Left kidney (tissue), 2 donors: ENCODE results near the gene APBA3. TPM values are rescaled to one million over a fixed set of nuclear protein-coding genes. Genes with fewer than 3 reads are reported as not detected.
A peak's percentile ranks its signal among the peaks of the same experiment; 100 is the strongest.
"Not testable (repeated sequence)": the region's sequence is repeated elsewhere in the genome, so short reads cannot be mapped to it uniquely, and the experiment has no call there.

ENCODE experiments used
- DNase-seq: peaks from one replicate; pipeline ENCODE4 v3.0.0-alpha.2; 2013
- polyA plus RNA-seq: library from polyadenylated mRNA; unstranded; fragments of 120-200 nt; gene quantifications from one replicate; pipeline ENCODE4 v1.2.1, GENCODE V29; 2013; ENCODE audit not compliant: insufficient read length

Gene APBA3
- polyA plus RNA-seq, 1 donor = 16.9 TPM

DNA sequence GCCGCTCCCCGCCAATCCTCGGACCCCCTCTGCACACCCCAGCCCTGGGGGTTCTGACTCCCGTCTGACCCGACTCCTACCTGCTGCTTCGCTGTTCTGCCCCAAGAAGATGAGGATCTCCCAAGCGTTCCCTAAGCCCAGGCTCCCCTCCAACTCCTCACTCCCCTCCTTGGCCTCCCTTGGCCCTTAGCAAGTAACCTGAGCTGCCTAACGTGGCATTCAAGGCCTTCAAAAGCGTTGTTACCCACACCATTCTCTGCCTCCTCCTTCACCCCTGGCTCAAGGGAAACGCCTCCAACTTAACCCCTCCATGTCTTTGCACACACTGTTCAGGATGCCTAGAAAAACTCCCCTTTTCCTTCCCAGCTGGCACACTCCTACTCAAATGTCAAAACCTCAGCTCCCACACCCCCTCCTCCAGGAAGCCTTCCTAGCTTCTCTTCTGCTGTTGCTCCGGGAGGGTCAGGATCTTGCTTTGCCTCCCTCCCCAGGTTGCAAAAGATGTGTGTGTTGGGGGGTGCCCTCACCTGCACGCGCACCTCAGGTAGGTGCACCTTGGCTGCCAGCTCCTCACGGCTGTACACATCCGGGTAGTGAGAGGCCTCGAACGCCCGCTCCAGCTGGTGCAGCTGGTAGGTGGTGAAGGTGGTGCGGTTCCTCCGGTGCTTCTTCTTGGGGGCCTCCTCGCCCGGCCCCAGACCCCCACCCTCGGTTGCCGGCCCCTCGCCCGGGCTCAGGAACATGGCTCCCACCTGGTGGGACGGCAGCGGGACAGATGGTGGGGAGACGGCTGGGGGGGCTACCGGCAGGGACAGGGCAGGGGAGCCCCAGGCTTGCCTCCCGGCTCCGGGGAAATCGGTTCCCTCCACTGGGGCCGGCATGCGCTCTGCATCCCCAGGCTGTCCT, 9.8 kb upstream of the APBA3 start:
- no peak for DNase-seq

- no peak for DNase-seq
Observed at GRCh38 chr19:3770136-3770999, 8.9 kb upstream of the APBA3 start.

GRCh38 chr19:3769494-3769893, 8.0 kb upstream of the APBA3 start:
- DNase-seq = no peak

- DNase-seq = no peak
Observed at GRCh38 chr19:3768748-3769099, 7.2 kb upstream of the APBA3 start.

DNA sequence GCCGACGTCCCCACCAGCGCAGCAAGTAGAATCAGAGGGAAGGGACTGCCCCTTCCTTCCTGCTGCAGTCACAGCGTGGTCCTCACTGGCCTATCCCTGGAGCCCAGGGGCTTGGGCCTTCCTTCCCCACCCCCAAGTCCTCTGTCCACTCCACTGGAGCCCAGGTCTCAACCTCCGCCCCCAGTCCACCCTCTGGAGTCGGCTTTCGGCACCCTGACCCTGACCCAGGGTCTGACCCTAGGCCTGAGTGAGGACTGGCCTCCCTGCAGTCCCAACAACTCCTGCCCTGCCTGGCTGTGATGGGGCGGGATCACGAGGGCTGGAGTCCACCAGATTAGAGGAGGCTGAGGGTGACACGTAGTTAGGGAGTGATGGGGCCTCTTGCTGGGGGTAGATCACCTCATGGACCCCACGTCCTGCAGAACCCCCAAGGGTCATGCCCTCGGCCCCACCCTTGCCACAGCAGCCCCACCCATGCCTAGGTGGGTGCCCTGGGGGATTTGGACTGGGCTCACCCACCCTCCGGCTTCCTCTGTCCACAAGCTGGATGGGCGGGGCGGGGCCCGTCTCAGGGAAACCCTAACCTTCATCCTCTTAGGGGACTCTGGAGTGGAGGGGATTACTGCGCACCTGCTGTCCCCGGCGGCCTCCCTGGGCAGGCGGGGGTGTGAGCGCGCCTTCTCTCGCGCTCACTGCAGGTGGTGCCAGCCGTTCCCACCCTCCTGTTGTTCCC, 6.7 kb upstream of the APBA3 start:
- no peak for DNase-seq

- DNase-seq = no peak
Observed at GRCh38 chr19:3767050-3767449, 5.6 kb upstream of the APBA3 start.

DNA sequence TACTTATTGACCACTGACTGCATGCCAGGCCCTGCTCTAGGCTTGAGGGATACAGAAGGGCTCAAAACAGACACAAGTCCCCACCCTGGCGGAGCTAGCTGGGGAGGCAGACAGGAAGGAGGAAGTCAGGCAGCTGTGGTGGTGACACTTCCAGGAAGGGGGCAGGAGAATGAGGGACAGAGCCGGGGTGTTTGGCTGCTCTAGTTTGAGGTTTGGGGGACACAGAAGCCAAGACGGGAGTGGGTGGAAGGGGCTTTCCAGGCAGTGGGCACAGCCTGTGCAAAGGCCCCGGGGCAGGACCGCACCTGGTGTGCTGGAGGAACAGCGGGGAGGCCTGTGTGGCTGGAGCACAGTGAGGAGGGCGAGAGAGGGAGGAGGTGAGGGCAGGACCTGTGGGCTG, 5.0 kb upstream of the APBA3 start:
- DNase-seq = no peak

DNA sequence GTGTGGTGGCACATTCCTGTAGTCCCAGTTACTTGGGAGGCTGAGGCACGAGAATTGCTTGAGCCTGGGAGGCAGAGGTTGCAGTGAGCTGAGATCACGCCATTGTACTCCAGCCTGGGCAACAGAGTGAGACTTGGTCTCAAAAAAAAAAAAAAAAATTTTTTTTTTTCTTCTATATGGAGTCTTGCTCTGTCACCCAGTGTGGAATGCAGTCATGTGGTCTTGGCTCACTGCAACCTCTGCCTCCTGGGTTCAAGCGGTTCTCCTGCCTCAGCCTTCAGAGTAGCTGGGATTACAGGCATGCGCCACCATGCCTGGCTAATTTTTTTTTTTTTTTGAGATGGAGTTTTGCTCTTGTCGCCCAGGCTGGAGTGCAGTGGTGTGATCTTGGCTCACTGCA, 4.3 kb upstream of the APBA3 start:
- not testable (repeated sequence) for DNase-seq

DNA sequence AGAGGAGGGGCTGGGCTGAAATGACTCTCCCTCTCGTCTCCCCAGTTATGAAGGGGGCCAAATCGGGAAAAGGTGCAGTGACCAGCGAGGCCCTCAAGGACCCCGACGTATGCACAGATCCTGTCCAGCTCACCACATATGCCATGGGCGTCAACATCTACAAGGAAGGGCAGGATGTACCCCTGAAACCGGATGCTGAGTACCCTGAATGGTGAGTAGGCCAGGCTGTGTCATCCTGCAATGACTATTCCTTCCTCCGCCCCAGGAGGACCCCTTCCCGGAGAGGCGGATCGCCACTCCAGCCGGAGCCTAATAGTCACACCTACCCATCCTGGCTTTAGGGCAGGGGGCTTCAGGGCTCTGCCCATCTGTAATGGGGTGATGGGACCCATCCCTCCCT, 3.6 kb upstream of the APBA3 start:
- DNase-seq = no peak

DNA sequence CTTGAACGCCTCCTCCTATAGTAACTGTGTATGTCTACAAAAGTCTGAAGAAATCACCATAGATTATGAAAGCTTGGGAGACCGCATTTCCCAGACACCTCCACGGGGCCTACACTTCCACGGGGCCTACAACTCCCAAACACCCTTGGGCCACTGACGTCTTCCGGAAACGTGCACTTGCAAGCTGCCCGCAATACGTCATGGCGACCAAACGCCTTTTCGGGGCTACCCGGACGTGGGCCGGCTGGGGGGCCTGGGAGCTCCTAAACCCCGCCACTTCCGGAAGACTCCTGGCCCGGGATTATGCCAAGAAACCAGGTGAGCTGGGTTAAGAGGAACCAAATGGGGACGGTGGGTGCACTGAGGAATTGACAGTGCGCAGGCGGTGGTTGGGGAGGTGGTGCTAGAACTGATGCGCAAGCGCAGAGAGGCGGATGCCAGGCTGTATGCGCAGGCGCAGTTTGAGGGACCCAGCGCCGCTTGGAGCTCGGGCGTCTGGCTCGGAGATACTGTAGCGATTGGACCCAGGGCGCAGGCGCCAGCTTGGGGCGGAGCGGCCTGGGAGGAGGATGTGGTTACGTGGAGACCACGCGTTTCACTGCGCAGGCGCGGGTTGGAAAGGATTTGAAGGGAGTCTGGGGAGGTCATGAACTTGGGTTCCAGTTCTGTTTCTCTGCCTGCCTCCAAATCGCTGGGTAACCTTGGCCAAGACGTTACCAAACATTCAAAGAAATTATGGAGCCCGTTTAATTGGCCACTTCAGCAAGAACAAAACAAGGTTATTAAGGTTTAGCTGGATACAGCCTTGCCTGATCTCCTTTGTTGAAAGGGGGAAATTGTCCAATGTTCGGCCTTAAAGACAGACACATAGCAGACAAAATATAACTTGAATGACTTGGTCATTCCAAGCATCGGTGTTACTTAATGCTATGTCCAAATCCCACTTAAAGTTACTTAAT, 1.3 kb upstream of the APBA3 start, which contains the start of gene MRPL54:
MRPL54 (plus strand) TSS at position 182 of the 959 bp plus-strand sequence; CDS start at position 201, 19 bp downstream.
- DNase-seq = peak; percentile 99

- no peak for DNase-seq
Observed at GRCh38 chr19:3762130-3762473, 610 bp upstream of the APBA3 start.

DNA sequence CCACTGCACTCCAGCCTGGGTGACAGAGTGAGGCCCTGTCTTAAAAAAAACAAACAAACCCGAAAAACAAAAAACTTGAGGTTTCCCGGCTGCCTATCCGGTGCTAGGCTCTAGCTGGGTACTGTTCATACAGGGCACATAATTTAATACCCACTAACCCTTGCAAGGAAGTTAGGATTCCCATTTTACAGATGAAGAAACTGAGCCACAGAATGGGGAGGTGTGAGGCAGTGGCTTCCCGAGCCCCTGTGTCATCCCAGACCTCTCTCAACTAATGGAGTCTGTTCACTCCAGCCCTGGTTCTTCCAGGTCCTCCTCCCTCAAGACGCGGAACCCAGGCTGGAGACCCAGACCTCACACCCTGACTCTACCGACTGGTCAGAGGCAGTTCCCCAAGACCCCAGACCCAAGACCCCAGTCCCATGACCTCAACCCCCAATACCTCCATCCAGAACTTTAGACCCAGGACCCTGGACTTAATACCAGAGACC, 576 bp downstream of the APBA3 start:
- DNase-seq = no peak

DNA sequence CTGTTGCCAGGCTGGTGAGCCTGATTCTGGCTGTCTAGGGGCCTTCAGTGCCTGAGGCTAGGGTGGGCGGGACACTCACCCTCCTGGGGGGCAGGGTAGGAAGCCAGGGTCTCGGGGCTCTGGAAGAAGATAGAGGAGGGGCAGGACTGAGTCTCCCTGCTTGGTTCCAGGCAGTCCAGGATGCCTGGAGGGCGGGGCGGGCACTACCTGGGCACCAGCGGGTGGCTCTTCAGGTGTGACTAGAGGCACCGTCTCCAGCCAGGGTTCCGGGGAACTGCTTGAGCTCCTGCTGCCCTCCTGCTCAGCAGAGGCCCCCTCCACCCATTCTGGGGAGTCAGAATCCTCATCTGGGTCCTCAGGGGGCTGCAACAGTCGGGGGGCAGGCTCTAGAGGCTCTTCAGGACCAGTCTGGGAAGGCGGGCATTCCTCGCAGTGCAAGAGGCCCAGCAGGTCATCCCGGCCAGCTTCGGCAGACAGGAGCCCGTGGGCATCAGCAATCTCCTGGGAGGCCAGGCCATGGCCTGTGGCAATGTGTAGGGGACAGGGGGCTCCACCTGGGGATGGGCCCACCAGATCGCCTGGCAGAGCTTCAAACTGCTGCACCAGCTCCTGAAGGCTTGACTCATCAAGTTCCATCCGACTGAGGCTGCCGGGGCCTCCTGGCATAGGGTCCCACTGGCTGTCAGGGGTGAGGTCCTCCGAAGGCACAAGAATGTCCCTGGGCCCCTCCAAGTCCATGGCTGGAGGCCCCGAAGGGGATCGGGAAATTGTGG, 1.8 kb downstream of the APBA3 start:
- no peak for DNase-seq

- DNase-seq = not testable (repeated sequence)
Observed at GRCh38 chr19:3758297-3758696, 3.2 kb downstream of the APBA3 start.

GRCh38 chr19:3757705-3758104, 3.8 kb downstream of the APBA3 start:
- not testable (repeated sequence) for DNase-seq

DNA sequence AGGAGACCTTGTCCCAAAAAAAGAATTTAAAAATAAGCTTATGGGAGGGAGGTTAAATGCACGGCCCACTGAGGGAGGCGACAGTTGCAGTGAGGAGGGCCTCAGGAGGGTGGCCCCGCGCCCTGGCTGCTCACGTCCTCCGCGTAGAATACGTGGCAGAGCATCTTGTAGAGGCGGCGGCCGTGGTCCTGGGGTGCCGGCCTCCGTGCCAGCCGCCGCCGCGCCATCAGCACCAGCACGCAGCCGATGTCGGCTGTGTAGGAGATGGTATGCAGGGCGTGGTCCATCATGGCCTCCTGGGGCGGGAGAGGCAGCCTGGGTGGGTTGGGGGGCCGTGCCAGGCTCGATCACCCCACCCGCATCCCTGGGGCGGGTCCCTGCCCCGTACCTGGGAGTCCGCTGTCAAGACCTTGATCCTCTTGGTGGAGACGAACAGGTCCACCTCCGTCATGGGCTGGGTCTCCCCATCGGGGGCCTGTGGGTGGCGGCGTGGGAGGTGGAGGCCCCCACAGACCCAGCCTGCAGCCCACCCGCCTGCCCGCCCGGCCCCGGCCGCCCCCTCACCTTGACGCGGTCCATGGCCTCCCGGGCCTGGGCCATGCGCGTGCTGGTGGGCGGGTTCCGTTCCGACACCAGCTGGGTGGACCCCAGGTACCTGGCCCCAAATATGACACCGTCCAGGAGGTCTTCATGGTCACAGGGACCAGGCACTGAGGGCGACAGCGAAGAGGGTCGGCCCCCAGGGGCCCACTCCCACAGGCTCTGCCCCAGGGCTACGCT, 7.7 kb downstream of the APBA3 start:
- no peak for DNase-seq

GRCh38 chr19:3752492-3752891, 9.0 kb downstream of the APBA3 start:
- DNase-seq = no peak

DNA sequence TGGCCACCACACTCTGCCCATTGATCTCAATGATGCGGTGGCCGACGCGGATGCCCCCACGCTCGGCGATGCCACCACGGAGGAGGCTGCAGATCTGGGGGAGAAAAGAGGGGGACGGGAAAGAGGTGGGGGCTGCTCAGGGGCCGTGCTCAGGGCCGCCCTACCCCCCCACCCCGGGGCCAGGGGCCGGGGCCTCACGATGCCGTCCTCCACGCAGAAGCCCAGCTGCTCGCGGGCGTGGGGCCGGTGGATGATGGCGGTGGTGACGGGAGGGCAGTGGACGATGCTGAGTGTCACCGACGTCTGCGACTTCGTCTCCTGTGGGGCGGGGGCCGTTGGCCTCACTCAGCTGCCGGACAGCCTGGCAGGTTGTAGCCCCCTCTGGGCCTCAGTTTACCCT, 10.3 kb downstream of the APBA3 start:
- no peak for DNase-seq

DNA sequence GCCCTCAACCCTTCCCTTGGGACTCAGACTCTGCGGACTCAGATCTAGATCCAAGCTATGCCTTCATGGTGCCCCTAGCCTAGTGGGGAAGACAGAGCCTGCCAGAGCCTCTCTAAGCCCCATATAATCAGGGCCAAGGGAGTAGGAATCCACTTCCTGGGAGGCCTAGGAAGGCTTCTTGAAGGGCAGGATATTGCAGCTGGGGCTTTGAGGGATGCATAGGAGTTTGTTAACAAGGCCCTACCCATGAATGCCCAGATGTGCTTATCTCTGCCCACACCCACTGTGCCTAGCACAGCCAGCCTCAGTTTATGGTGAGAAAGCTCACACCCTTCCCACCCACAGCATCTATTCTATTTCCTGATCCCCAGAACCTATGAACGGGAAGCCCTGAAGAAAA, 11.3 kb downstream of the APBA3 start:
- no peak for DNase-seq

GRCh38 chr19:3748965-3749364, 12.5 kb downstream of the APBA3 start:
- no peak for DNase-seq
